Measurements from ENCODE around the gene OR2AJ1.

Gene OR2AJ1

GRCh38 chr1:247924868-247925267, at the start of gene OR2AJ1:
TSS of gene OR2AJ1 (plus strand) at chr1:247924889. CDS start at chr1:247933769, 8,880 bp downstream.
- DNase-seq (ENCODE audit: low read depth in 3 of 3, low spot score in 1 of 3): no peak

DNA sequence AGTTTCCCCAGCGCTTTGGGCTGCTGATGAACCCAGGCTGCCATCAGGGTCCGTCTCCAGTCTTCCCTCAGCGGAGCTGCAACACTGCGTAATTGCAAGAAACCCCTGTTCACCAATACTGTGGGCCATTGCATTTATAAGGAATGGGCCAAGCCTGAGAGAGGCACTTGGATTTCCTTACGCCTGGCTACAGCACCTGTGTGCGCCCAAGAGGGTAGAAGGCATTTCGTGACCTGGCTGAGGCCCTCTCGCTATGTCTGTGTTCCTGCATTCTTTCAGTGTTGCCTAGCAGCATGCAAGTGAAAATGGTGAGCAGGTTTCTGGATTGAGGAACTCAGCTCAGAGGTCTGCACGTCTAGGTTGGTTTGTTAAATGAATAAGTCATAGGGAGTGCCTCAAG, 41.3 kb upstream of the OR2AJ1 start:
- no peak for DNase-seq (ENCODE audit: low read depth in 3 of 3, low spot score in 1 of 3)

DNA sequence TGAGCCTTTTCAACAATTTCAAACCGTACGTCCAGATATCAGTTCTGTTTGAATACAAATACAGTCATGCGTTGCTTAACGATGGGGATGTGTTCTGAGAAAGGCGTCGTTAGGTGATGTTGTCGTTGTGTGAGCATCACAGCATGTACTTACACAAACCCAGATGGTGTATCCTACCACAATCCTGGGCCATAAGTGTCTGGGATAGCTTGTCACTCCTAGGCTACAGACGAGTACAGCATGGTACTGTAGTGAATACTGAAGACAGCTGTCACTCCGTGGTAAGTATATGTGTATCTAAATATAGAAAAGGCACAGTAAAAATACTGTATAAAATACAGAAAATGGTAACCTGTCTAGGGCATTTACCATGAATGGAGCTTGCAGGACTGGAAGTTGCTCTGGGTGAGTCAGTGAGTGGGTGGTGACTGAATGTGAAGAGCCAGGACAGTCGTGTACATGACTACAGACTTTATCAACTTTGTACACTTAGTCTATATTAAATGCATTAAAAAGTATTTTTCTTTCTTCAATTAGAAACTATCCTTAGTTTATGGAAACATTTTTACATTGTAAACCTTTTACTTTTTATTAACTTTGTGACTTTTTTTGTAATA, 39.8 kb upstream of the OR2AJ1 start:
- DNase-seq (ENCODE audit: low read depth in 3 of 3, low spot score in 1 of 3): no peak

DNA sequence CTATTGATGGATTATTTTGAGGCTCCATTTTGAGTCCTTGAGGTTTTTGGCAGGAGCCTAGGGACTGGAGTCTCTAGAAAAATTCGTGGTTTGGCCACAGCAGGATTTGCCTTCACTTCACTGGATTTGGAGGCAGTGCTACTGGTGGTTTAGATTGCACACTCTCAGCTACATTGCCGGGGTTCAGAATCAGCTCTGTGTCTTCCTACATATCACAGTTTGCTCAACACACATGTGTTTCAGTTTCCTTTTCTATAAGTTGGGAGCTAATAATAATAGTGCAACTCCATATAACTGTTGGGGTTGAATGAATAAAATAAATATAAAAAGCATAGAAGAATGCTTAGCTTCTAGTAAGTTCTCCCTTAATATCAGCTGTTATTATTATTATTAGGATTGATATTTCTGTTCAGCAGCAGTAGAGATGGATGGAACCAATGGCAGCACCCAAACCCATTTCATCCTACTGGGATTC, 29.5 kb upstream of the OR2AJ1 start, which contains the start of gene OR2W3:
Gene OR2W3, plus strand, starts transcription at position 425 of the 475 bp plus-strand sequence. Its CDS starts 0 bp downstream, at position 425.
- no peak for DNase-seq (ENCODE audit: low read depth in 3 of 3, low spot score in 1 of 3)

DNA sequence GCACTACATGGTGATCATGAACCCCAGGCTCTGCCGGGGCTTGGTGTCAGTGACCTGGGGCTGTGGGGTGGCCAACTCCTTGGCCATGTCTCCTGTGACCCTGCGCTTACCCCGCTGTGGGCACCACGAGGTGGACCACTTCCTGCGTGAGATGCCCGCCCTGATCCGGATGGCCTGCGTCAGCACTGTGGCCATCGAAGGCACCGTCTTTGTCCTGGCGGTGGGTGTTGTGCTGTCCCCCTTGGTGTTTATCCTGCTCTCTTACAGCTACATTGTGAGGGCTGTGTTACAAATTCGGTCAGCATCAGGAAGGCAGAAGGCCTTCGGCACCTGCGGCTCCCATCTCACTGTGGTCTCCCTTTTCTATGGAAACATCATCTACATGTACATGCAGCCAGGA, 28.7 kb upstream of the OR2AJ1 start:
- no peak for DNase-seq (ENCODE audit: low read depth in 3 of 3, low spot score in 1 of 3)

DNA sequence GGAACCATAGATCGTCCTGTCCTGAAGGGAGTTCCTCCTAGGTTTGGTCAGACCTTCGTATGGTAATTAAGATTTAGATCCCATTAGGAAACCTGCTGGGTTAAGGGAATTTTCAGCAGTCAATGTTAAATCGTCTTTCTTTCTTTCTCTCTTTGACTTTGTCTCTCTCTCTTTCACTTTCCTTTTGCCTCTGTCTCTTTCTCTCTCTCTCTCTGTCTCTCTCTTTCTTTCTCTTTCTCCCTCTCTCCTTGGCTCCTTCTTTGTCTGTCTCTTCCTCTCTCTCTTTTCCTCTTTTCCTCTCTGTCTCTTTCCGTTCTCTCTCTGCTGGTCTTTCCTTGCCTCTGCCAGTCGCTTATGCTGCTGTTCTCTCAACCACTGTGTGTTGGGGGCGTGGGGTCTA, 20.6 kb upstream of the OR2AJ1 start:
- no peak for DNase-seq (ENCODE audit: low read depth in 3 of 3, low spot score in 1 of 3)

DNA sequence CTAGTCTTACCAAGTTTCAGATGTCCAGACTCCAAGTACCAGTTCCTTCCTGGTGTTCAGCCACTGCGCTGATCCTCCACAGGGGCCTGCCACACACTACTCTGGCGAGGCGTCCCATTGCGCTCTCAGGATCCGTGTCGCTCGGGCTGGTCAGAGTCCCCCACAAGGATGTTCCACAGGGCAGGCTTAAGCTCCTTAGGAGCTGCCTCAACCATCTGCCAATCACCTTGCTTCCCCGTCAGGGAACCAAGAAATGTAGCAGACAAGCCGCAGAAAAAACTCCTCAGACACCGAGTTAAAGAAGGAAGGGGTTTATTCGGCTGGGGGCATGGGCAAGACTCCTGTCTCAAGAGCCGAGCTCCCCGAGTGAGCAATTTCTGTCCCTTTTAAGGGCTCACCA, 19.5 kb upstream of the OR2AJ1 start:
- DNase-seq (ENCODE audit: low read depth in 3 of 3, low spot score in 1 of 3): no peak

- no peak for DNase-seq (ENCODE audit: low read depth in 3 of 3, low spot score in 1 of 3)
These were observed 18.7 kb upstream of the OR2AJ1 start for GRCh38 chr1:247905910-247906503.

GRCh38 chr1:247906504-247907047, 18.1 kb upstream of the OR2AJ1 start:
- no peak for DNase-seq (ENCODE audit: low read depth in 3 of 3, low spot score in 1 of 3)

DNA sequence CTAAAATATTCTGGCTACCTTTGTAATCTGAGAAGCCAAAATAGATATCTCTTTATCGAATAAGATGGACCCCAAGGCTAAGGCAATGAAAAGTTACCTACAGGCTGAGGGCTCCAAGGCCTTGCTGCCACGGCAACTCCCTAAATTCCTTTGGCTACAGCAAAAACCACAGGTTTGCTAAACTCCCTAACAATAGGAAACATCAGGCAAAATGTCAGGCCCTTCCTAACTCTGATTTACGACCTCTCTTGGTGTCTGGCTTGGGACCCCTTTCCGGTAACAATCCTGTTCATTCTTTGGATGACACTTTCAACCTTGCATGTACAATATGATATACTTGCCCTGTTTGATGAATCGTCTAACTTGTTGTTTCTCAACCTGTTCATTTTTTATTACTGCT, 15.9 kb upstream of the OR2AJ1 start:
- DNase-seq (ENCODE audit: low read depth in 3 of 3, low spot score in 1 of 3): no peak

- no peak for DNase-seq (ENCODE audit: low read depth in 3 of 3, low spot score in 1 of 3)
These were observed 10.9 kb upstream of the OR2AJ1 start for GRCh38 chr1:247913786-247914185.

DNA sequence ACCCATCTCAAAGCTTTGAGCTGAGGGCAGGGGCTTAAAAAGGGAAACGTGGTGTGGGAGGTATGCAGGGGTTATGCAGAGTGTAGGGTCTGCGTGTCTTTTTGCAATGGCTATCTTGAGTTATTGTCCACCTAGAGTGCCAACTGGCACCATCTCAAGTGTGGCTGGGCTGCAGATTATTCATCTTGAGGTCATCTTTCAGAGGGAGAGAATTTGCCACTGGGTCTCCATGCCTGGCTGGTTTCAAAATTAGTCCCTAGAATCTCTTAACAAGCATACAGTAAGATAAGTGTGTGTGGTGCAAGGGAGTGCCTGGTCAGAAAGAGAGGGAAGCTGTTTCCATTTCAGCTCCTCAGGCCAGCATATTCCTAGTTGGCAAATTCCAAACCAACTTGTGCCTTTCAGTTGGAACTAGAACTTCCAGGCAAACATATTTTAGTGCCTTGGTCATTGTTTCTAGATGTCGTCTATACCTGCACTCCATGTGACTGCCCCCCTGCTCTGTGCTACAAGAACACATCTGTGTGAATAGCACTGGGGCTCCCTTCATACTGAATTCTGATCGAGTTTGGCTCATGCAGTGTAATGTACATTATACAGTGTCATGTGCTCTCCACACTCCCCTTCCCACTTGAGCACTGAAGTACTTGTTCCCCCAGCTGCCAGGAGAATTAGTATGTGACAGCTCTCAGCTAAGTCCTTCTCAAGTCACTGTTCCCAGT, 9.6 kb upstream of the OR2AJ1 start:
- no peak for DNase-seq (ENCODE audit: low read depth in 3 of 3, low spot score in 1 of 3)

- DNase-seq (ENCODE audit: low read depth in 3 of 3, low spot score in 1 of 3): no peak
These were observed 4.7 kb upstream of the OR2AJ1 start, which contains the start of gene OR2T8 for GRCh38 chr1:247919952-247920351. TSS of gene OR2T8 (plus strand) at chr1:247920252. CDS start at chr1:247921018, 766 bp downstream.

DNA sequence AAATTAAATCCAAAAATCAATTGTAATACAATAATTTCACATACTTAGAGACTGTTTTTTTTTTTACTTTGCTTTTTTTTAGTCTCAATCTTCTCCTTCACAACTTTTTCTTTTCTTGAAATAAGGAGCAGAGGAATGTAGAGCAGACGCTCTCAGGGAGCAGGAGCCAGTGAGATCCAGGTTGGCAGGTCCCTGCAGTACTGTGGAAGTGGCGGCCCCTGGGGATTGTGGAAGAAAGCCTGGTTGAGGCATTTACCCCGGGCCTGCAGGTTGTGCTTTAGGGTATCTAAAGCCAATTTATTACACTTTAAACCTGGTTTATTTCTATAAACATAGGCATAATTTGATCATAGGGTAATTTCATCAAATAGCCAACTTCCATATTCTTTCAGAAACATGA, 748 bp upstream of the OR2AJ1 start:
- DNase-seq (ENCODE audit: low read depth in 3 of 3, low spot score in 1 of 3): no peak

DNA sequence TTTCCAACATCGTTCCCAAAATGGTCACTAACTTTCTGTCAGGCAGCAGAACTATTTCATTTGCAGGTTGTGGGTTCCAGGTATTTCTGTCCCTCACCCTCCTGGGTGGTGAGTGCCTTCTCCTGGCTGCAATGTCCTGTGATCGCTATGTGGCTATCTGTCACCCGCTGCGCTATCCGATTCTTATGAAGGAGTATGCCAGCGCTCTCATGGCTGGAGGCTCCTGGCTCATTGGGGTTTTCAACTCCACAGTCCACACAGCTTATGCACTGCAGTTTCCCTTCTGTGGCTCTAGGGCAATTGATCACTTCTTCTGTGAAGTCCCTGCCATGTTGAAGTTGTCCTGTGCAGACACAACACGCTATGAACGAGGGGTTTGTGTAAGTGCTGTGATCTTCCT, 9.3 kb downstream of the OR2AJ1 start:
- DNase-seq (ENCODE audit: low read depth in 3 of 3, low spot score in 1 of 3): no peak

DNA sequence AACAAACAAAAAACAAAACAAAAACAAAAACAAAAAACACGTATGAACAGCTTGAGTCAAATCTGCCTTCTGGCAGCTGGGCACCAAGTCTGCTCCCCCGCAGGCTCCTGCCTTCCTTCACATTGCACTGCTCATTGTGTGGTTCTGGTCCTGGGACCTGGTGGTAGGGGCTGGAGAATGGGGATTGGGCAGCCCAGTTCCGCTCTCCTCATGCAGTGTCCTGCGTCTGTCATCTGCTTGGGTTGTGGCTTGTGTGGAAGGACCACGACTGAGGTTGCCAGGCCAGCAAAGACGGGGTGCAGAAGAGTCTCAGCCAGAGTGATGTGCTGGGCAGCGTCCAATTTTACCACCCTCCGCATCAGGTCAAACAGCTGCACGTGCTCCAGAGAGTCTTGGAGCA, 11.1 kb downstream of the OR2AJ1 start:
- DNase-seq (ENCODE audit: low read depth in 3 of 3, low spot score in 1 of 3): no peak

DNA sequence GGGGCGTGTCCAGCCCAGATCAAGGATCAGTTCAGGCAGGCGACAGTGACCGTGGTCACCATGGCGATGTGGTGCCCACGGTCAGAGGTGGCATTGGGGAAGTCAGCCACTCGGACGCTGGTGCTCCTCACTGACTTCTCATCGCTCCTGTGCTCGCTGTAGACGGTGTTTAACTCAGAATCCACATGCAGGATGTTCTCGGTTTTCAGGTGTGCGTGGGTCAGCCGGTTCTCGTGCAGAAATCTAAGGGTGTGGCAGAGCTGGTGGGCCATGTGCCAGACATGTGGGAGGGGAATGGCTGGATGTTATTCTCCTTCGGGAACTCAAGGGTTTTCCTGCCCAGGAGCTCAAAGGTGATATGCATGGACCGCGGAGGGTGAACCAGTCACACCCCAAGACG, 11.7 kb downstream of the OR2AJ1 start:
- DNase-seq (ENCODE audit: low read depth in 3 of 3, low spot score in 1 of 3): no peak

DNA sequence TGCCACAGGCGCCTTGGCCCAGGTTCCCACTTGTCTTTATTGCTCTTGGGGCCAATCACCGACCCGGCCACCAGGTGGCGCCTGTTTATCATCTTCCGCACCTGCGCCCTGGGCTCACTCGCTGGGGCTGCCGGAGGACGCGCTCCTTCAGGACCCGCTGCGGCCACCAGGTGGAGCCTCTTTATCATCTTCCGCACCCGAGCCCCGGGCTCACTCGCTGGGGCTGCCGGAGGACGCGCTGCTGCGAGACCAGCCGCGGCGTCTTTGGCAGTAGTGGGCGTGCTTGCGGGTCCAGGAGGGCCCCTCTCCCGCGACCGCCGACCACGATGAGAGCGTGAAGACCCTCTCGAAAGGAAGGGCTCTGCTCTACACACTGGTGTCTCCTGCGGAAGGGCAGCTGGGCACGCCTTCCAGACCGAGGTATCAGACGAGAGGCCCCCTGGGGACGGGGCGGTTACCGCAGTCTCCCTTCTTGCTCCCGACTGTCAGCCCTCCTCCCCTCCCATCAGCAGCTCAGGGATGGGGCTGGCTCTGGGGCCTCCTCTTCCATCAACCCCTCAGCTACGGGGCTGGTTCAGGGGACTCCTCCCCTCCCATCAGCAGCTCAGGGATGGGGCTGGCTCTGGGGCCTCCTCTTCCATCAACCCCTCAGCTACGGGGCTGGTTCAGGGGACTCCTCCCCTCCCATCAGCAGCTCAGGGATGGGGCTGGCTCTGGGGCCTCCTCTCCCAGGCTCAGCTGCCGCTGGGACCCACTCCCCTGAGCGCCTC, 12.5 kb downstream of the OR2AJ1 start:
- DNase-seq (ENCODE audit: low read depth in 3 of 3, low spot score in 1 of 3): peak in 2 of 3 donors; percentile 67 to 91

DNA sequence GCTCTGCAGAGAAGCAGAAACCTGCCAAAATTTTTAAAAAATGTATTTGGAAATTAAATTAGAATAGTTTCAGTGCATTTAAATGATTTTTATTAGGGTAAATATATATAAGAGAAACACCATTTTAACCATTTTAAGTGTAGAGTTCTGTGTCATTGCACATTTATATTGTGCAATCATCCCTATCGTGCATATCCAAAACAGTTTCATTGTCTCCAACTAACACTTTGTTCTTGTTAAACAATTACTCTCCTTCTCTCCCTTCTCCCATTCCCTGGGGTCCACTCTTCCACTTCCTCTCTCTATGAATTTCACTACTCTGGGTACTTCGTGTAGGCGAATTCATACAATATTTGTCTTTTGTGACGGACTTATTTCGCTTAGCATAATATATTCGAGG, 17.9 kb downstream of the OR2AJ1 start:
- DNase-seq (ENCODE audit: low read depth in 3 of 3, low spot score in 1 of 3): no peak

DNA sequence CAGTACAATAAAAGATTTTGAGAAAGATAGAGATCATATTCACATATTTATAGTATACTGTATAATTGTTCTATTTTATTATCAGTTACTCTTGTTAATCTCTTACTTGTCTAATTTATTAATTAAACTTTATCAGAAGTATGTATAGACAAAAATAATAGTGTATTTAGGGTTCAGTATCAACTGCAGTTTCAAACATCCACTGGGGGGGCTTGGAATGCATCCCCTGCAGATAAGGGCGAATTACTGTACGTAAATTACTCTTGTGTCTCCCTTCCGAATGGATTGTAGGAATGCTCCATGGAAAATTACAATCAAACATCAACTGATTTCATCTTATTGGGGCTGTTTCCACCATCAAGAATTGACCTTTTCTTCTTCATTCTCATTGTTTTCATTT, 23.9 kb downstream of the OR2AJ1 start, which contains the start of gene OR2L8:
Gene OR2L8, plus strand, starts transcription at position 301 of the 400 bp plus-strand sequence. Its CDS starts 0 bp downstream, at position 301.
- DNase-seq (ENCODE audit: low read depth in 3 of 3, low spot score in 1 of 3): no peak

GRCh38 chr1:247953408-247953807, 28.7 kb downstream of the OR2AJ1 start:
- no peak for DNase-seq (ENCODE audit: low read depth in 3 of 3, low spot score in 1 of 3)
